B cell (primary cell): ENCODE measurements around the gene IVL.

ENCODE experiments used
- CTCF ChIP-seq: fragments of 200-600 bp; IDR thresholded peaks from one replicate; pipeline ENCODE4 v1.8.0; 2022; ENCODE audit warnings: antibody characterized with exemption, mild to moderate bottlenecking
- EZH2 ChIP-seq: IDR thresholded peaks from 2 replicates; pipeline ENCODE4 v1.6.1; 2012; ENCODE audit warnings: borderline replicate concordance, low read depth, mild to moderate bottlenecking, moderate library complexity, low read length; ENCODE audit not compliant: insufficient read depth, poor library complexity, severe bottlenecking

GRCh38 chr1:152899027-152899426 lies 9.3 kb upstream of the IVL start:
- TF ChIP-seq EZH2 (no peak), CTCF (no peak)
